NCI-H1092 treated with DMSO at 0.1 percent for 48 hours (cell line): Measurements from ENCODE around the gene FERMT3.
"Not testable (repeated sequence)": the region's sequence is repeated elsewhere in the genome, so short reads cannot be mapped to it uniquely, and the experiment has no call there.

ENCODE experiments used
- DNase-seq: peaks from one replicate; lab custom pipeline; 2025; lab: John Stamatoyannopoulos, UW

Gene FERMT3

GRCh38 chr11:64235437-64236161 lies 29.1 kb downstream of the FERMT3 start:
- no peak for DNase-seq

DNA sequence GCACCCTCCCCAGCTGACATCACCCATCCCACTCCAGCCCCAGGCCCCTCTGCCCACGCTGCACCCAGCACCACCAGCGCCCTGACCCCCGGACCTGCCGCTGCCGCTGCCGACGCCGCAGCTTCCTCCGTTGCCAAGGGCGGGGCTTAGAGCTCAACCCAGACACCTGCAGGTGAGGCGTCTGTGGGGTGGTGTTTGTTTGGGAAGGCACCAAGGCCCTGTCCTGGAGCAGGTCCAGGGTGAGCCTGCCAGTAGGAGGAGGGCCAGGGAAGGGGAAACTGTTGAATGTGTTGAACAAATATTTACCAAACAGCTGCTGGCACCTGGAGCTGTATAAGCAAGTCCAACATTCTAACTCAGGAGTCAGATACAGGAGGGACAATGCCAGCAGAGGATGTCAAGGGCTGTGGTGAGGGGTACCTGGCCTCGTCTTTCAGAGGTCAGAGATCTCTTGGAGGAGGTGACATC lies 31.0 kb downstream of the FERMT3 start:
- DNase-seq: peak; percentile 94

DNA sequence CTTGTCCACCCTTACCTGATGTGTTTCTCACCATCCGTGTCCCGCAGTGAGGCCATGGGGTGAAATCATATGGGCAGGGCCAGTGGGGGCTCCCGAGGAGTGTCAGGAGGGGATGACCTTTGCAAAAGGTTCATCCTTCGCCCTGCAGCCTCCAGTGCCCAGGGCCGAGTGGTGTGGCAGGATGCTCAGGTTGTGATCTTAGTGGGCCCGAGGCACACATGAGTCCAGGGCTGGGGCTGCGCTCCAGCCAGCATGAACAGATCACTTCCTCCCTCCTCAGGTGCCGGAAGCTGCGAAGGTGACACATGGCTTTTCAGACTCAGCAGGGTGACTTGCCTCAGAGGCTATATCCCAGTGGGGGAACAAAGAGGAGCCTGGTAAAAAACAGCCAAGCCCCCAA lies 31.6 kb downstream of the FERMT3 start:
- DNase-seq: no peak

GRCh38 chr11:64238999-64239398 lies 32.5 kb downstream of the FERMT3 start:
- no peak for DNase-seq

DNA sequence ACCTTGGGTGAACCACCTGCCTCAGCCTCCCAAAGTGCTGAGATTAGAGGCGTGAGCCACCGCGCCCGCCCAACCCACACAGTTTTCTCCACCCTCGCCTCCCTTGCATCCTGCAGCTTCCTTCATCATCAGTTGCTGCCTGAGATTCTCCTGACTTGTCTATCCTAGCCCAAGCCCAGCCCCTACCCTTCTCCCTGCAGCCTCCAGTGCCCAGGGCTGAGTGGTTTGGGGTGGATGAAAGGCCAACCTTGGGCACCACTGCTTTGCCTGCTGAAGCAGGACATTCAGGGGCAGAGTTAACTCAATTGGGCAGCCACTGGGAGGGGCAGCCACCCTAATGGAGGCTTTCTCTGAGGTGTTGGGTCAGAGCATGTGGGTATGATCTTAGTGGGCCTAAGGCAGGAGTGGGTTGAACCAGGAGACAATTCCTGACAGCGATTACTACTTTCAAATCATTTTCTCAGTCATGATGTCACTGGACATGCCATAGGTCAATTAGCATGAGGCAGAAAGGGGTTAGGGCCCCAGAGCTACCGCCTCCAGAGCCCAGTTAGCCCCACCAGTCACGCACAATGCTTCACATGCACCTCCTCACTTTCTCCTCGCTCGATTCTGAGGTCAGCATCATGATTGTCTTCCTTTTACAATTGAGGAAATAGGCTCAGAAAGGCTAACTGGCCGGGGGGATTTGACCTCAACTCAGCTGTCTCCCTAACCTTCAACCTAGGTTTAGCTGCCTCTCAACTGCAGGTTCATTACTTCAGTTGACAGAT lies 33.3 kb downstream of the FERMT3 start:
- no peak for DNase-seq

DNA sequence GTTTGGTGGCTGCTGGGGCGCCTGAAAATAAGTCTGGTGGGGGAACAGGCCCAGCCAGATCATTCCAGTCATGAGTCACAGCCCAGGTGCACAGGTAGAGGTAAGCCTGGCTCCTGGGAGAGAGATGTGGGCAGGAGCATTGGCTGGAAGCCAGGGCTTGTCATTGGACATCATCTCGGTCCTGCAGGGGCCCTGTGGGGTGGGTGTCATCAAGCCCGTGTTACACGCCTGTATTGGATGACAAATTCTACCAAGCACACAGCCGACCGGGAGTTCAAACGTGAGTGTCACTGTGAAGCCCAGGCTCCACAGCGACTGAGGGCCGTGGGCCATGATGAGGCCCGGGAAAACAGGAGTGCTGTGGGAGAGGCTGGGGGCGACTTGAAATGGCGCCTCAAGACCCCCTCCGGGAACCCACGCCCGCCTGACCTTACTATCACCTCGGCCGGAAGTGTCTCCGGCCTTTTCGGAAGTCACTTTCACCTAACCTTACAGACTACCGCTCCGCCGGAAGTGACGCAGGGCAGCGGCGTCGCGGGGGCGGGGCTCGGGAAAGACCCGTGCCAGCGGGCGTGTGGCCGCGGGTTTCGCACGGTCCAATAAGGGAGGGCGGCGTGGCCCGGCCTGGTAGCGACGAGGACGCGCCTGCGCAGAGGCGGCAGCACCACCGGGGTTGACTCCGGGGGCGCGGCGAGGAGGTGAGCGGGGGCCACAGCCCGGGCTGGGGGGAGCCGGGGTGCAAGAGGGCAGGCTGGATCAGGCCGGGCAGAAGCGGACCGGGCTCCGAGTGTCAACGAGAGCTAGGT lies 34.1 kb downstream of the FERMT3 start, which contains the start of gene FKBP2:
Gene FKBP2 (plus strand): TSS at position 661 of the 806 bp plus-strand sequence. CDS start 1,293 bp downstream, outside the sequence.
- DNase-seq: peak; percentile 99

DNA sequence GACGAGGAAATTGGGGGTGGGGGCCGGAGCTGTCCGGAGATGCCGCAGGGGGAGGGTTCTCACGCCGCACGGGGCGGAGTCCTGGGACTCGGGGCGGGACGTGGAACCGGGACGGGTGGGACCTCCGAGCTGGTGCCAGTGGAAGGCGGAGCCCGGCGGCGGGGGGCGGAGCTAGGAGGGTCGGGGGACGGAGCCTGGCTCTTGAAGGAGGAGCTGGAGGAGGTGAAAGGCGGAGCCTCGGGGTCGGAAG lies 34.6 kb downstream of the FERMT3 start:
- DNase-seq: peak; percentile 99

GRCh38 chr11:64241491-64242374 lies 35.2 kb downstream of the FERMT3 start:
- no peak for DNase-seq

GRCh38 chr11:64243236-64243854 lies 36.8 kb downstream of the FERMT3 start:
- DNase-seq: no peak

GRCh38 chr11:64244107-64244506 lies 37.6 kb downstream of the FERMT3 start:
- DNase-seq: no peak

DNA sequence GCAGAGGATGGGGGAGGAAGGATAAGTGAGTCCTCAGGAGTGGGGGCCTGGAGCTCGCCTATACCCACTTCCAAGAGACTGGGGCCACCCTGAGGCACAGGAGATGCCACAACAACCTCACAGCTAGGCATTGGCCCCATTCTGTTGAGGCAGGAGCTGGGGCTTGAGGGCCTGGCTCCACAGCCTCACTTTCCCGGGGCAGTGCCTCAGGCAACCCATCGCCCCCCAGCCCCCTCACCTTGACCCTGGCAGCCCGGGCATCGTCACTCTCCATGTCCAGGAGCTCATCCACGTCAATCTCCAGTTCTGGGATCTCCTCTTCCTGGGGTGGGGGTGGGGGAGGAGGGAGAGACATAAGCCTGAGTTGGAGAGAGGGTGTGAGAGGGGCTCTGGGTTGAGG lies 38.4 kb downstream of the FERMT3 start:
- DNase-seq: no peak

DNA sequence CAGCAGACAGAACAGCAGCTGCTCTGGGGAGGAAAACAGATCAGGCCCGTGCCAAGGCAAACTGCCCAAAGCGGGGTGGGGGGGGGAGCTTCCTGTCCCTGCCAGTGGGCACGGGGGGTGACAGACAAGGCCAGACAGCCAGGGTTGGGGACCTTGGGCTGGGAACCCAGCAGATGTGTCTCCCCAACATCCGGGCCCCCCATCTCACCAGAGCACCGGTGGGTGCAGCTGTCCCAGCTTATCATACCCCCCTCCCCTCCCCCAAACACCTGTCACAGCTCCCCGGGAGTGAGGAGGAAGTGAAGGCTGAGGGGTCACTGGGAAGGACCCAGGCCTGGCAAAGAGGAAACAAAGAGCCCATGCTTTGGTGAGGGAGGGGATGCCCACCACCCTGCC lies 38.9 kb downstream of the FERMT3 start:
- DNase-seq: peak; percentile 56

GRCh38 chr11:64245797-64246620 lies 39.5 kb downstream of the FERMT3 start:
- DNase-seq: peak; percentile 59

GRCh38 chr11:64246621-64246870 lies 40.0 kb downstream of the FERMT3 start:
- DNase-seq: not testable (repeated sequence)

- DNase-seq: peak; percentile 85
These were observed 40.6 kb downstream of the FERMT3 start, which contains the start of gene PPP1R14B for GRCh38 chr11:64246871-64247728. Gene PPP1R14B, minus strand, starts transcription at chr11:64246943. Its CDS starts 270 bp downstream, at chr11:64246673.

- DNase-seq: no peak
These were observed 41.4 kb downstream of the FERMT3 start for GRCh38 chr11:64247729-64248531.

DNA sequence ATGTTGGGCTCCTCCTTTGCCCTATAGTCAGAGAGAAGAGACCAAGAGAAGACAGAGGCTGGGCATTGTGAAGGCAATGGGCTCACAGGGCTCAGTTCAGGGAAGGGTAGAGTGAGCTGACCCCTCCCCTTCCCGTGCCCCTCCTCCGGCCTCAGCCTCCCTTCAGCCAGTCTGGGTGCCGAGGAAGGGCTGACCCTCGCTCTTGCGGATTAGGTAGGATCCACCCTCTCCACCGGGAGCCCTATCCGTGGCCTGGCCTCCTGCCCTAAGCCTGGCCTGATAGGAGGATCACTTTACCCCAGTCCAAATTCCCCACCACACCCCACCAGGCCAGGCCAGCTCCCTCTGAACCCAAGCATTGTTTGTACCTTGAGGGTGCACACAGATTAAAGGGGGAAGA lies 42.1 kb downstream of the FERMT3 start:
- DNase-seq: no peak

DNA sequence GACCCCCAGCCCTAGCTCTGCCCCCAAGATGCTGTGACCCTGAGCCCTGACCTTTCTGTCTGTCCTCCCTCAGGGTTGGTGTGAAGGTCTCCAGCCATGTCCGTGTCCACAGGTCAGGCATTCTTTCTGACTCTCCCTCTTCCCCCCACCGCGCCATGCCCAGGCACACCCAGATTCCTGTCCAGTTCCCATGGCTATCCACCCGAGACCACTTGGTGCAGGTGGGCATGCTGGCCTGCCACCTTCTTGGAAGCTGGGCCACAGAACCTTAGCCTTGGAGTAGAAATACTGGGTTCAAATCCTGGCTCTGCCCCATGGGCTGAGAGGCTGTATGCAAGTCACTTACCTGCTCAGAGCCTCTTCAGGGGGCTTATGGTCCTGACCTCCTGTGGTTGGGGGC lies 42.5 kb downstream of the FERMT3 start:
- no peak for DNase-seq
